ENCODE results near the gene SLIT3.
"Not testable (repeated sequence)": the region's sequence is repeated elsewhere in the genome, so short reads cannot be mapped to it uniquely, and the experiment has no call there.

Gene SLIT3

DNA sequence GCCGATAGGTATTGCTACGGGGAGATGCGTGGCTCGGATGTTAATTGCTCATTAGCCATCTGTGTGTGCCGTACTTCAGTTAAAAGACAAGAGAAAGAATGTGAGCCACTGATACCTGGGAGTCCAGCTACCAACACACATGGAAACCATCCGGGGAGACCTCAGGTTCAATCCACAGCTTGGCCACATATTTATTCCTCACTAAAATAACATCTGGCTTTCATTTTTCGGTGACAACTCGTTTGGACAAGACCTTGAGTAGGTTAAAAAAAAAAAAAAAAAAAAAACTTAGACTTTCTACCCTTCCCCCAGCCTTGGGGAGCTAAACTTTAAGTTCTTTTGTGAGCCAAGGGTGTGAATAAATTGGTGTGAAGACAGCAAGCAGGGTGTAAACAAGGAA is 84.1 kb downstream of the SLIT3 start:
- DNase-seq, result no peak

DNA sequence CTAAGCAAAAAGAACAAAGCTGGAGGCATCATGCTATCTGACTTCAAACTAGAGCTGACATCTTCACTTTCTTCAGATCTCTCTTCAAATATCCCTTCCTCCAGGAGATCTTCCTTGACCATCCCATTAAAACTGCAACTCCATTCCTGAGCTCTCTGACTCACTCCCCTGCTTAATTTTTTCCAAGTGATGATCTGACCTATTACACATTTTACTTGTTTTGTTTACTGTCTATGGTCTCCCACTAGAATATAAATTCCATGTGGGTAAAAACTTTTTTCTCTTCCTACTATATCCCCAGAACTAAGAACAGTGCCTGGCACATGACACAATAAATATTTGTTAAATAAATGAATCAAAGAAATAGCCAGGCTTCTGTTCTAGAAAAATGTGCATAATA is 87.5 kb downstream of the SLIT3 start:
- no peak for DNase-seq

DNA sequence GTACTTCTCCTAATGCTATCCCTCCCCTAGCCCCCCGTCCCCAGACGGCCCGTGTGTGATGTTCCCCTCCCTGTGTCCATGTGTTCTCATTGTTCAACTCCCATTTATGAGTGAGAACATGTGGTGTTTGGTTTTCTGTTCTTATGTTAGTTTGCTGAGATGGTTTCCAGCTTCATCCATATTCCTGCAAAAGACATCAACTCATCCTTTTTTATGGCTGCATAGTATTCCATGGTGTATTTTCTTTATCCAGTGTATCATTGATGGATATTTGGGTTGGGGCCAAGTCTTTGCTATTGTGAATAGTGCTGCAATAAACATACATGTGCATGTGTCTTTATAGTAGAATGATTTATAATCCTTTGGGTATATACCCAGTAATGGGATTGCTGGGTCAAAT is 89.2 kb downstream of the SLIT3 start:
- DNase-seq, result not testable (repeated sequence)

DNA sequence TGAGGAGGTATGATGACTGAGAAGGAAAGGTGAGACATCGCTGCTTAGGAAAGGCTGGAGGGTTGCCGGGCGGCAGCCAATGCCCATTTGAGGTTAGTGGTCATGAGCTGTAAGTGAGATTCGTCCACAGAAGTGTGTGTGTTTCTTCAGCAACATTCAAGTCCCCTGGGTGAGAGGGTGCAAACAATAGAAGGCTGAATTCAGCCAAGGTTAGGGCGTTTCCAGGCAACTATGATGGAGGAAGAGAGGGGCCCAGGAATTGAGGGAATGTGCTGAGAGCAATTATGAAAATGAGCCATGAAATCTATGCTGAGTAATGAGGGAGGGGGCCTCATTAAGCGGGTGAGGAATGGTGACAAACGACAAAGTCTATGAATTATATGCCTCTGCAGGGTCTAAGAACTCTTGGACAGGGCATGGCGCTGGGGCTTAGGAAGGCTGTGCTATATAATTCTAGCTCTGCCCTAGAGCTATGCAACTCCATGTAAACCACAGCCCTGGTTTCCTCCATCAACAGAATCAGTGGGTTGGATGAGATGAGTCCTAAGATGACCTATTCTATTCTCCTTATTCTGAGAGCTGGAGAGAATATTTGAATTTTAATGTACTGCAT is 96.0 kb downstream of the SLIT3 start:
- DNase-seq, result no peak

DNA sequence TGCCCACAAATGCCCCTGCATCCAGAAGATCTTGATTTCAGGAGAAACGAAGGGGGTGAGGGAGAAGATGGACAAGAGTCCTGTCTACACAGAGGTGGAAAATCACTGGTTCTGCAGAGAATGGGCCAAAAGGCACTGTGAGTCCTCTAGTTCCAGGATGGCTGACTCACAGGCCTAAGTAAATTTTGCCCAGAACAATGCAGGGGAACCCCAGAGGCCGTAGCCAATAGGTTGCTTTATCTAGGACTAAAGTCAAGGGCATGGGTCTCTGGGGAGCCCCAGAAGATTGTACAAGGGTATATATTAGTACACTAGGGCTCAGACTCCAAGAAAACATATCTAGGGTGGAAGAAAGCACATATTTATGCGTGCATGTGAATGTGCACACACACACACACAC is 98.0 kb downstream of the SLIT3 start:
- no peak for DNase-seq

DNA sequence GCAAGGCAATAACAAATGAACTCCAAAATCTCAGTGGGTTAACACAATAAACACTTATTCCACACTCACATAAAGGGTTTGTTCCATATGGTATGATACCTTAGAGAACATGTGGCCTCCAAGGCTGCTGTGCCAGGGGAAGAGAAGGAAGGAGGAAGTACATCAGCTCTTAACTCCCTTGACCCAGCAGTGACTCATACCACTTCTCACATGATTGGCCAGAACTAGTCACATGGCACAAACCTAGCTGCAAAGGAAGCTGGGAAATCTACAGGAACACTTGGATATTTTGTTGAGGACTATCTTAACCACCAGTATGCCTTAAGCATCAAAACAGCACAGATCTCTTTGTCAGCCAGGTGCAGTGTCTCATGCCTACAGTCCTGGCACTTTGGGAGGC is 99.3 kb downstream of the SLIT3 start:
- DNase-seq, result no peak

DNA sequence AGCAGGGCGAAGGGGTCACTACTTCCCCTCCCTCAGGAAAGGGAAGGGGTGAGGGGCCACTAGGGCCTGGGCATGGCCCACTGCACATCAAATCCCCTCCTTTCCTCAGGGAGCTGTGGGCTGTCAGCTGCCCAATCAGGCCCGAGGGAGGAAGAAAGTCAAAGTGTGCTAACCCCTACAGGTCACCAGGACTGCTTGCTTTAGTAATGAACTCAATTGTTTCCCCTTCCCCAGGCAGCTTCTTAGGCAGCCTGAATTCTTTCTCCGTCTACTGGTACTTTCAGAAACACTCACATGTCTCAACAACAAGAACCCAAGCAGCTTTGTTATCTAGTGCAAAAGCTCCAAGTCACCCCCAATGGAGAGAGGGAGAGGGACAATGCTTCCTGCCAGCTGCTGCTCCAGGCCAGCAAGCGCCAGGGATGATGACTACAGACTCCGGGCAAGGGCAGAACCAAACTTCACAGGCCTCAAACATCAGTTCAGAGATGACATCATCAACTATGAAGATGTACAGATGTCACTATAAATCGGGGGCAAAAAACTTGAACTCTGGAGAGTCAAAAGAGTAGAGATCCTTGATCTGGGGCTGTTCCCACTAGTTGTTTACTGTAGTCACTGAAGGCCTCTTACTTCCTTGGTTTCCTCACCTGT is 100.7 kb downstream of the SLIT3 start:
- DNase-seq, result no peak

DNA sequence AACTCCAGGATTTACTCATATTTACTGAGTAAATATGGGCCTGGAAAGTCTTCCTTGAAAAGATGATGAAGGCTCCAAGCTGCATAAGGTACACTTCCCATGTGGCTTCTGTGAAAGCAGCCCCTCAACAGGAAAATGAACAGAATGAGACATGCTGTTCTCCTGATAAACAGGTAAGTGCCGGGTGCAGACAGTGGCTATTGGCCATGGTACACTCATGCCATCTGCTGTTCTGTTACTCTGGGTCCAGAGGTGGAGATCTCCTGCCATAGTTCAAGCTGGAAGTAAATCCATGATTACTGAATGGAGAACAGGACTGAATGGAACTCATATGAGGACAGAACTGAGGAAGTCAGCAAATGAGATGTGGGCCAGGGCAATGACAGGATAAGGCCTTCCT is 103.6 kb downstream of the SLIT3 start:
- no peak for DNase-seq

DNA sequence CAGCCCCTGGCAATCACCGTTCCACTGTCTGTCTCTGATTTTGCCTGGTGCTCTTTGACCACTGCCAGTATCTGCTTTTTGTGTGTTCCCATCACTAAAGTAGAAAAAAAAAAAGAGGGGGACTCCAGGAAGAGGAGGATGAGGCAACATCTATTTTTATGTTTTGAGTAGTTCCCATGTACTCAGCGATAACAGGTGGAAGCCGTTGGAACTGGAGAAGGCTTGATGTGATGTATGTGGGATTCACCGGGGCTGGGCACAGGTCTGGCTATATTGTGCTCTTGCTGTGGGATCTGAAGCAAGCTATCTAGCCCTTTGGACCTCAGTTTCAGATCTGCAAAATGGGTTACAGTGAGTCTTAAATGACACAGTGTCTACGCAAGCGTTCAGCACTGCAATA is 104.9 kb downstream of the SLIT3 start:
- DNase-seq, result no peak

DNA sequence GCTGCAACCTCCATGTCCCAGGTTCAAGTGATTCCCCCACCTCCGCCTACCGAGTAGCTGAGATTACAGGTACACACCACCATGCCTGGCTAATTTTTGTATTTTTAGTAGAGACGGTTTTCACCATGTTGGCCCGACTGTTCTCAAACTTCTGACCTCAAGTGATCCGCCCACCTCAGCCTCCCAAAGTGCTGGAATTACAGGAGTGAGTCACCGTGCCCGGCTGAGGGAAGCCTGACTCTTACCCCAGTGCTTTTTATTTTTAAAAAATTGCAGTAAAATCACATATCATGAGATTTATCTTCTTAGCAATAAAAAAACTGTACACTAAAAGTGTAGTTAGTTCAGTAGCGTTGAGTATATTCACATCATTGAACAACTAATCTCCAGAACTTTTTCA is 105.3 kb downstream of the SLIT3 start:
- DNase-seq, result no peak

DNA sequence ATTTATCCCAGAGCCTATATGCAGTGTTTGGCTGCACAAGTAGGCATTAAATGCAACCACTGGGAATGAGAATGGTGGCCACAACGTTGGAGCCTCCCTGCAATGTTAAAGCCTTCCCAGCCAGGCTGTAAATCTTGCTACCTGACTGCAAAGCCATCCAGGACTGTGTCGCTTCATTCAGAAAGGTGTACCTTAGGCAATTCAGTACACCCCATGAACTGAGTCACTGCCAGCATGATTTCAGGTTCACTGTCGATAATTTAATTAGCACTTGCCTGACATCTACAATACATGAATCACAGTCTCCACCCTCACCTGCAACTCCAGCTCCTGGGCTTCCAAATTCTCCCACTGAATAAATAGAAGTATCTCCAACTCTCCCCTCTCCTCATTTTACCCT is 108.4 kb downstream of the SLIT3 start:
- DNase-seq, result no peak

DNA sequence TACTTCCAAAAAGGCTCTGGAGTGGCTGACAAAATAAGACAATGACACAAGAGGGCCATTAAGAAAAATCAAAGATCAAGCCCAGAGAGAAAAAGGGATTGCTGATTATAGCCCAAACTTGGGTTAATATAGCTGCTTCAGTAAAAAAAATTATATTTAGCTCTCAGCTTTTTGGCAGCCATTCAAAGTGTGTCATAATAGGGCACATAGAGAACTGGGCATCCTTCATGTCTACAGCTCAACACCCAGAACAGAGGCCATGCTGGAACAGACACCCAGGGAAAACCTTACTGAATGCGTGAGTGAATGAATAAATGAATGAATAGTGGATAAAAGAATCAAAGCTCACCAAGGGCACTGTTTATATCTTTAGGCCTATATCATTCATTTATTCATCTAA is 110.1 kb downstream of the SLIT3 start:
- no peak for DNase-seq

DNA sequence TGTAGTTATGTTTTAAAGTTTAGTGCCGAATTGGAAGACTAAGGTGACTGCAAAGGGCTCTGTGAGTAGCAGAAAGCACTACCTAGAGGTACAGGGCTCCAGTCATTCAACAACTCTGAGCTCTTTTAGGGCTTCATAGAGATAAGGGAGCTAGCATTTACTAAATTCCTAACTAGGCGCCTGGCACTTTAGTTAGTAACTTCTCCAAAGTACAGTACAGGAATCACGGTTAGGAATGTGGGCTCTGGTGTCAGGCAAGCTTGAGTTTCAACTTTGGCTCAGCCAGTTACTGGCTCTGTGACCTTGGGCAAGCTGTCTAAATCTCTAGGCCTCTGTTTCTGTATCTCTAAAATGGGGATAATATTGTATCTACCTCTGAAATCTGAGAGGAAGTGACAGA is 115.3 kb downstream of the SLIT3 start:
- no peak for DNase-seq

DNA sequence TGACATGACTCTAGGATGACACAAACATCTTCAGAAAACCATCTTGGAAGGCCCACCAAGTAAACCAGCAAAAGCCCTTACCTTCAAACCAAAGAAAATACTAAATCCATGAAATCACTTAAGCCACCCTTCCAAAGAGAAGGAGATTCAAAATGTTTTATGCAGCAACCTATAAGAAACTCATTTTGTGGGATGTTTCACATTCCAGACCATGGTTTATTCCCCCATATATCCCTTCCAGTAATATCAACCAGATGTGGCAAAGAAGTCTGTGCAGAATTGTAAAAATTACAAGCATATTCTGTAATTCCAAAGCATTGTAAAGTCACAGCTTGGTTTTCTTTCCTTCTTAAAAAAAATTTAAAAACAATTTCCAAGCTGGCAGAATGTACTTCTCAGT is 117.4 kb downstream of the SLIT3 start:
- DNase-seq, result no peak

DNA sequence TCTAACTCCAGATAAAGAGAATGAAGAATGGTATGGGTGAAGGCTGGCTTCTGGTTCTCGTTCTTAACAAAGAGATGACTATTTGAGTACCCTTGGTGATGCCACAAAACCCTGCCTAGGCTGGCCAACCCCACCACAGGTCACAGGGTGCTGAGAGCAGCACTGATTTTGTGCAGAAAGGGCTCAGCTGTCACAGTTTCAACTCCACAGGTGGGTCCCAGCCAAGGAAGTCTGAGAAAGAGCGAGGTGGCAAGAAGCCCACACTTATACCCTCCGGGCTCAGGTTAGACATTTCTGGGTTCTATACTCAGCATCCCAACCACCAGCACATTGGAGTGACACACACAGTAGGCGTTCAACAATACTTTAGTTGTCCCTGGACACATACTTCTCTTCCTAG is 118.1 kb downstream of the SLIT3 start:
- no peak for DNase-seq

DNA sequence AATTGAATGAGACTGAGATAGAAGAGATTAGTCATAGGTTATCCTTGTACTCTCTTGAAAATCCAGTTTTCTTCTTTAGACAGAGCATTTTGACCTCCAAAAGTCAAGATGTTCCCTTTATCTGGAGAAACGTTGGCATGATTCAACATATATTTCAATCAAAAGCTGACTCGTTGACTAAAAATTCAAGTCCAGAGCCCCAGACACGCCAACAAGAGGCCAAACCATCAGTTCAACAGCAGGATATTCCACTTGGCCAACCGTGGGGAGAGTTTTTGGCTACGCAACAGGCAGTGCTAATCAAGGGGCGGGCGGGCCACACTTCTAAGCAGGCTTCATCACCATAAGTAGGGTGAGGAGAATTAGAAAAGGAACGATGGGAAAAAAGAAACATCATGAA is 119.1 kb downstream of the SLIT3 start:
- no peak for DNase-seq

DNA sequence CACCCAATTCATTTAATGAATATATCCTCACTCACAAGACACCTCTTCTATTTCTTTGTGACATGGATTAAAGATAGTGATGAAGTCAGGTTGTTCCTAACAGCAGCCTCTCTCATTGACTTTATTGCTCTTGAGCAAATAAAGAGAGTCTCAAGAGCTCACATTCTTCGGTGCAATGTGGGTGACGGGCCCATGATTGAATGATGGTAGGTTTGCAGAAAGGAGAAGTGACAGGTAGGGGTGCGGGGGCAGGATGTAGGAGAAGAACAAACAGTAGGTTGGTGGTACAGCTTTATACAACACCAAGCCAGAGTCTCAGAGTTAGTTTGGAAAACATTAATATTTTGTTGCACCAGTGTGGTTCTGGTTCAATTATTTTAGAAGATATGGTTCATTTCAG is 122.2 kb downstream of the SLIT3 start:
- no peak for DNase-seq

DNA sequence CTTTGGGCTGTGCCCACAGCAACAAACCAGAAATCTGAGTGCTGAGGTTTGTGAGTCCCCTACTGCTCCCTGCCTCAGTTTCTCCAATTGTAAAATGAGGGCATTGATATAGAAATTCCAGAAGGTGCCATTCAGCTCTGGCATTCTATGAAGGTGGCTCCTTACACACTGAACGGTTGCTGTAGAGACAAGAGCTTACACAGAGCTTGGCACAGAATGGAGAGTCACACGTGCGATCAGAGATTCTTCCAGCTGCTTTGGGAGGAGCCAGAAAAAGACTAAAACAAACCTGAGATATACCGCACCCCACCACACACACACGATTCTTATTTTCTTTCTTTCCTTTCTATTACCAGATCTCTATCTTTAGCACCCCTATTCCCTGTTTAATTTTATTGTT is 122.7 kb downstream of the SLIT3 start:
- no peak for DNase-seq

DNA sequence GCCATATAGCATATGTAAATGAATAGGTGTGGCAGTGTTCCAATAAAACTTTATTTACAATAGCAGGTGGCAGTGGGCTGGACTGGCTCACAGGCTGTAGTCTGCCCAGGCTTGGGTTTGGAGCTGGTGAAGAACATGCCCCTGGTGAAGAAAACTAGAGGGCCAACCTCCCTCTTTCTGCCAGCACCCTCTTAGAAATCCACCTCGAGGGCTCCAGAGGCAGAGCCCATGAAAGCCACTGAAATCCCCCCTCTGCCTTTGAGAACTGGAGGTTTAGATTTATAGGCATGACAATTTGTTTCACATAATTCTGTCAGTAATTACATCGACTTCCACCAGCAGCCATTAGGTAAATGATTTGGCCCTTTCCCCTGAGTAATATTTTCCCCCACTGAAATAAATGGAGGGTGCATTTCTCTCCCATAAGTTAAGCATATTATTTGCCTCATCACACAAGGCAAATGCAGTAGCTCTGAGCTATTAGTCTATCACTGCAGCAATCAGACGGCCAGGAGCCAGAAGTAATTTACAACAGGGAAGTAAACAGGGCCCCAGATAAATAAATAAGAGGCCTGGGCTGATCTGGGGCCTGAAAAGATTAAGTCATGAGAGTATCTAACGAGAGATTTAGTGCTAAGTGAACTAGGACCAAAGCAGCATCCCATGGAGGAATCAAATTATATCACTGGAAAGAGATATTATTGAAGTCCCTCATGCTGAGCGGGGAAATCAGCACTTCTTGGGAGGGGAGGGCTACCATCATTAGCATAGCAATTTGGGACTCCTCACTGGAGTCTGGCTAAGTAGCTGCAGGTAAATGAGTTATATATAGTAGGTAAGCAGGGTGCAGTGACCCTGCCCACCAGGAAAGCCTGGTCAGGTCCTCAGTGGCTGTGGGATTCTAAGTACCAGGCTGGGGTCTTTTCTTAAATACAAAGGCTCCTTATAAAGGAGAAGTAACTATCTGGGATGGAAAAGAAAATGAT is 123.9 kb downstream of the SLIT3 start:
- DNase-seq, result no peak

DNA sequence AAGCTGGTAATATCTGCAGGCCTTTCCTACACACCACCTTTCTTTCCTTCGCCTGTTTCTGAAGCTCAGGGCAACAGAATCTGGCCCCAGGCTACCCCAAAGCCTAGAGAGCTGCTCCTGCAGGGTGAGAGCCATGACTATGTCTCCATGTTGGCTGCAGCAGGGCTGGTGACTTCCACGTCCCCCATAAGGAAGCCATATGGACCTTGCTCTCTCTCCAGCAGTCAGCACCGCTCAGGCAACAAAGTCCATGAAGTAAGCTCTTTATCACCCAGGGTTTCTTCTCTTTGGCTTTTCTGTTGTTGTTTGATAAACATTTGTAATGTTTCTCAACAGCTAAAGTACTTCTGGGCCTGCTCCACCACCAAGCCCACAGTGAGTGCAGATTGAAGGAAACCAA is 125.2 kb downstream of the SLIT3 start:
- no peak for DNase-seq

DNA sequence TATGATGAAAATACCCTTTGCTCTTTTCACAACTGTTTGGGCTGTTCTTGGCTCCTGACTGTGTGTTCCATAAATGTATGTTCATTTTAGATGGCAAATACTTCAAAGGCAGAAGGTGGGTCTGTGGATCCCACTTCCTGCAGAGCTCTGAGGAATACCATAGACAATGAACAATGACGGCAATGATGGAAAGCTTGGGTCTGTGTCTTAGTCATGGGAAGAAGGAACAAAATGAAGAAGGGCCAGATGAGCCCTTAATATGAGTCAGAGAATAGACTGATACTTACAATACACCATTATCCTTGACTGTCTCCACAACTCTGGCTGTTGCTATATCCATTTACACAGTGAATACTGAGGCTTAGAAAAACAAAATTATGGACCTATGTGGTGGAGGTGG is 126.0 kb downstream of the SLIT3 start:
- DNase-seq, result no peak

DNA sequence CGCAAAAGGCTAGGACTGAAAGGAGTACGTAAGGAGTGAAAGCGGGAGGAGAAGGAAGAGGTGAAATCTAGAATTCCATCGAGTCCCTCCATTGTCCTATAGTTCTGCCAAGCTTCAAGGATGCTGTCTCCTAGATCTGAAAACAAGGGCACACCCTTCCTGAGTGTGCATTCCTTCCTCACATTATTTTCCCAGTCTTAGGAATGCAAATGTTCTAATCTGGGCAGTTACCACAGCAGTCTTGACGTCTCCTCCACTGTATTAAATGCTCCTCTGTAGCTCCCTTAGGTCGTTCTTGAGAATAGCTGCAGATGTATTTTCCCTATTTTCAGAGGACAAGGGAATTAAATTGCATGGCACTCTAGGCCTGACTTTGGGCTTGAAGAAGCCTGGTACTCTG is 127.6 kb downstream of the SLIT3 start:
- DNase-seq, result no peak

DNA sequence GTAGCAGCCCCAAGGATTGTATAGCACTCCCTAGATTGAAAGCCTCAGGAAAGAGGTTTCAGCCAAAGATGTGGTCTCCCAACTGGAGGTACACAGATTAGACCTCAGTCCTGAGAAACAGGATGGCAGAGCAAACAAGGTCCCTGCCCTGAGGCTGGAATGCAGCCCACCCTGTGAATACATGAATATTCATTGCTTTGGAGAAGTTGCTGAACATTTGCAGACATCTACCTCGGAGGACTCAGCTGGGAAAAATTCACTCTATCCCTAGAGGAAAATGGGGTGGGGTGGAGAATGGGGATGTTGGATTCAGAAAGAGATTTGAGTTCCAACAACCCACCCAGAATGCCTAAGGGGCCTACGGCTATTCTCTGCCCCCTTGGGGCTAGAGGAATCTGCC is 129.4 kb downstream of the SLIT3 start:
- no peak for DNase-seq

DNA sequence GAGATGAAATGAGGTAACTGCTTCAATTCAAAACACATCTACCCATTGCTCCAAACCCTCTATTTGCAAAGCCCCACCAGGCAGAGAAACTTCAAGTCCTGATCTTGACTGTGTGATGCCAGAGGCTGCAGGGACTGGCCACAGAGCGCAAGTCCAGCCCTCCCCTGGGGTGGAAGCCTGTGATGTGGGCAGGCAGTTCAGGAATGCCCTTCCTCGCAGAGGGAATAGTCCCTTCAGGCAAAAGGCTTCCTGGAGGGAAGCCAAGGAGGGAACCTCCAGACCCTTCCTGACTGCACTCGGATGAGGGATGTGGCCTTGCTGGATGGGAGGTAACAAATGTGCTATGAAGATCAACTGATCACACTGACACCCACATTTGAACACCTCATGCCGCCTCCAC is 131.2 kb downstream of the SLIT3 start:
- DNase-seq, result no peak
